Left renal cortex interstitium (tissue), 4 donors: Measurements from ENCODE around the gene ENTPD6. TPM values are rescaled to one million over a fixed set of nuclear protein-coding genes. Genes with fewer than 3 reads are reported as not detected.

ENCODE experiments used
- DNase-seq, 4 donors: peaks; one replicate each; pipeline ENCODE4 v3.0.0-alpha.2; 2013; ENCODE audit warnings: low read depth in 4 of 4, low spot score in 2 of 4, missing footprints in 1 of 4
- polyA plus RNA-seq, 4 donors: library from polyadenylated mRNA; unstranded; fragments of 120-200 nt; gene quantifications; one replicate each; pipeline ENCODE4 v1.2.1, GENCODE V29; 2013; ENCODE audit not compliant: insufficient read length in 4 of 4

The ENTPD6 gene
- polyA plus RNA-seq, 4 donors = 38.6 to 53.0 (median 46.4) TPM

DNA sequence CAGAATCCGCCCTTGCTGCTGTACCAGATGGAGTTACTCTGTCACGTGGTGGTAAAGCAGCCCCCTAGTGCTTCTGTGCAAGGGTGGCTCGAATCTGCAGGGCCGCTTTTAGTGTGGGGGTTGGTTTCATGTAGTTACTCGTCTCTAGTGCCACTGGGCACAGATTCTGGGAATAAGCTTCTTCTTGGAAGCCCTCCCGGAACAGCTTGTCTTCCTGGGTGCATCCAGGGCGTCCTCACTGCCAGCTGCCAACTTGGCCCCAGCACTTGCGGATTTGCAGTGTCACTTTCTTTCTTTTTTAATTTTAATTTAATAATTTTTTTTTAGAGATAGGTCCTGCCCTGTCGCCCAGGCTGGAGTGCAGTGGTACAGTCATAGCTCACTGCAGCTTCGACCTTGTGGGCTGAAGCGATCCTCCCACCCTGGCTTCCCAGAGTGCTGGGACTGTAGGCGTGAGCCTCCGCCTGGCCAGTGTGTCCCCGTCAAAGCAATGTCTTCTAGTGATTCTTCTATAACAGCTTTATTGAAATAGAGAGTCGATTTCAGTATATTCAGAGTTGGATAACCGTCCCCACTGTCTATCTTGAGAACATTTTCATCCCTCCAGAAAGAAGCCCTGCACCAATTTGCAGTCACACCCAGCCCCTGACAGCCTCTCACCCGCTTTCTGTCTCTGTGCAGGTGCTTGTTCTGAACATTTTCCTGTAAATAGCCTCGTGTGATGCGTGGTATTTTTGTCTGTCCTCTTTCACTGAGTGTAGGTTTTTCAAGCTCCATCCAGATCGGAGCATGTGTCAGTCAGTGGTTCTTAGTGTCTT lies 78.2 kb downstream of the ENTPD6 start:
- no peak for DNase-seq

- DNase-seq = no peak
These were observed 79.0 kb downstream of the ENTPD6 start for GRCh38 chr20:25274481-25274880.

GRCh38 chr20:25274891-25275812 lies 79.6 kb downstream of the ENTPD6 start:
- no peak for DNase-seq

GRCh38 chr20:25275813-25276532 lies 80.5 kb downstream of the ENTPD6 start:
- DNase-seq = no peak

Other genes starting within 250 kb of the ENTPD6 start
- gene CST7, start 246.4 kb upstream of the ENTPD6 start, polyA plus RNA-seq = under 1 TPM; 0.39 to 0.65 (median 0.49) TPM
- 100 to 1,000 TPM in 2 of 4 donors, 10 to 100 TPM in 2; 88.9 to 120 (median 101) TPM for gene APMAP, start 203.0 kb upstream of the ENTPD6 start, polyA plus RNA-seq
- 10 to 100 TPM; 29.8 to 35.0 (median 32.4) TPM for gene ACSS1, start 137.6 kb upstream of the ENTPD6 start, polyA plus RNA-seq
- not detected for gene VSX1, start 113.6 kb upstream of the ENTPD6 start, polyA plus RNA-seq
- 10 to 100 TPM; 43.3 to 54.2 (median 49.5) TPM for gene PYGB, start 52.4 kb downstream of the ENTPD6 start, polyA plus RNA-seq
- gene ABHD12, start 195.1 kb downstream of the ENTPD6 start, polyA plus RNA-seq = 10 to 100 TPM; 47.3 to 61.4 (median 54.6) TPM
- gene GINS1, start 212.0 kb downstream of the ENTPD6 start, polyA plus RNA-seq = 10 to 100 TPM; 17.5 to 24.4 (median 20.9) TPM